HepG2 (cell line): ENCODE results near the gene FAM3A. TPM values are rescaled to one million over a fixed set of nuclear protein-coding genes. Genes with fewer than 3 reads are reported as not detected.

ENCODE experiments used
- ATAC-seq: fragments of 200-7000 bp; cut with Tn5 transposase; 3 replicates; pipeline ENCODE4 v1.9.1; 2020; ENCODE audit warnings: mild to moderate bottlenecking, moderate library complexity
- BruUV-seq: library from RNA; stranded (reverse); fragments of 400-500 nt; replicated peaks from 2 replicates; lab custom pipeline; 2021; lab: Mats Ljungman, UMichigan
- CTCF ChIA-PET: fragments of 300-600 bp; formaldehyde crosslinking; extraction: SDS; loops from one replicate; lab custom pipeline; 2021; ENCODE audit warnings: low total read pairs, inconsistent platforms, low intra/inter-chr PET ratio; lab: Yijun Ruan, JAX
- POLR2A ChIA-PET: fragments of 350-600 bp; sonication (Branson Sonifier 250); formaldehyde crosslinking; loops from one replicate; lab custom pipeline; 2020; ENCODE audit warnings: antibody characterized with exemption, inconsistent platforms; lab: Yijun Ruan, JAX
- DNase-seq: peaks from one replicate; pipeline ENCODE4 v3.0.0-alpha.2; 2015; ENCODE audit warnings: low spot score
- FAIRE-seq: peaks from 3 replicates; lab custom pipeline; 2011; peaks lifted over from hg19 to GRCh38; lab: Jason Lieb, UNC
- H2AFZ ChIP-seq: one replicate; pipeline ENCODE4 v1.6.1; 2011; ENCODE audit warnings: low read length, inconsistent platforms
- H3K27ac ChIP-seq: fragments of 300-600 bp; 3 replicates; pipeline ENCODE4 v1.8.0; 2011; ENCODE audit warnings: mixed run types, mild to moderate bottlenecking, mixed read lengths, low read length, inconsistent platforms; ENCODE audit not compliant: insufficient read depth; ENCODE audit errors: extremely low read length
- H3K27me3 ChIP-seq, 2 experiments: fragments of 200-600 bp in 1 of 2; 2 replicates in 1 of 2; 3 replicates in 1 of 2; pipeline versions ENCODE4 v1.6.0 to v1.8.0; 2011; ENCODE audit warnings: low read length in 2 of 2, mild to moderate bottlenecking in 2 of 2, moderate library complexity in 2 of 2, inconsistent platforms in 1 of 2; ENCODE audit not compliant: insufficient read depth in 2 of 2, control insufficient read depth in 1 of 2
- H3K36me3 ChIP-seq, 2 experiments: fragments of 200-600 bp in 1 of 2; replicated peaks in 1 of 2; 2 replicates in 1 of 2; 3 replicates in 1 of 2; pipeline versions ENCODE4 v1.5.1 to v1.8.0; 2011; ENCODE audit warnings: low read length in 2 of 2, inconsistent platforms in 1 of 2; ENCODE audit not compliant: insufficient read depth in 2 of 2, control insufficient read depth in 1 of 2
- H3K4me1 ChIP-seq: 2 replicates; pipeline ENCODE4 v1.5.1; 2012; ENCODE audit warnings: low read length, inconsistent platforms; ENCODE audit not compliant: insufficient read depth
- H3K4me2 ChIP-seq: 2 replicates; pipeline ENCODE4 v1.6.0; 2011; ENCODE audit warnings: low read depth, low read length, inconsistent platforms
- H3K4me3 ChIP-seq, 3 experiments: fragments of 200-600 bp in 1 of 3; sonication (generic), shearing (Covaris generic) in 1 of 3; replicated peaks in 1 of 3; 2 replicates each; pipeline ENCODE4 v1.5.1; 2011 to 2016; ENCODE audit warnings: low read length in 3 of 3, inconsistent platforms in 2 of 3, low read depth in 2 of 3, mild to moderate bottlenecking in 2 of 3, control low read depth in 1 of 3, mixed read lengths in 1 of 3; ENCODE audit not compliant: insufficient read depth in 1 of 3
- H3K79me2 ChIP-seq: one replicate; pipeline ENCODE4 v1.6.1; 2011; ENCODE audit warnings: low read length, inconsistent platforms; ENCODE audit not compliant: insufficient read depth
- H3K9ac ChIP-seq: 2 replicates; pipeline ENCODE4 v1.6.0; 2011; ENCODE audit warnings: mild to moderate bottlenecking, low read depth, low read length, inconsistent platforms; ENCODE audit not compliant: insufficient read depth
- H3K9me3 ChIP-seq: 2 replicates; pipeline ENCODE4 v1.5.1; 2012; ENCODE audit warnings: mild to moderate bottlenecking, low read length
- H4K20me1 ChIP-seq: 2 replicates; pipeline ENCODE4 v1.6.0; 2011; ENCODE audit warnings: inconsistent platforms, mild to moderate bottlenecking, low read length, moderate library complexity; ENCODE audit not compliant: insufficient read depth
- ATF4 ChIP-seq, 2 experiments: fragments of 450-650 bp in 1 of 2; sonication (generic) in 1 of 2; formaldehyde crosslinking; IDR thresholded peaks; 2 replicates each; pipeline versions ENCODE4 v1.5.0 to v1.8.0; 2020 to 2022; ENCODE audit warnings: mild to moderate bottlenecking in 1 of 2, missing genetic modification reagents in 1 of 2
- GRHL1 ChIP-seq: sonication (generic); formaldehyde crosslinking; conservative IDR thresholded peaks from 2 replicates; pipeline ENCODE4 v1.8.0; 2022; ENCODE audit warnings: missing genetic modification reagents
- SKIL ChIP-seq: sonication (generic); formaldehyde crosslinking; IDR thresholded peaks from 2 replicates; pipeline ENCODE4 v1.8.0; 2022; ENCODE audit warnings: missing genetic modification reagents, mild to moderate bottlenecking, moderate library complexity, borderline replicate concordance
- ZNF275 ChIP-seq: sonication (generic); formaldehyde crosslinking; IDR thresholded peaks from 2 replicates; pipeline ENCODE4 v1.8.0; 2022; ENCODE audit warnings: missing genetic modification reagents, mild to moderate bottlenecking, inconsistent platforms, borderline replicate concordance
- ZNF564 ChIP-seq: sonication (generic); formaldehyde crosslinking; IDR thresholded peaks from 2 replicates; pipeline ENCODE4 v1.8.1; 2023; ENCODE audit warnings: mild to moderate bottlenecking, missing genetic modification reagents
- WGBS: methylation state at CpG from one replicate; pipeline ENCODE4 v1.1.6; 2017; ENCODE audit warnings: low lambda C conversion rate; 5-methylcytosine and 5-hydroxymethylcytosine counted together
- in situ Hi-C: cut with HindIII; loops from 2 replicates; pipeline ENCODE4 v1.10.0; 2017; ENCODE audit warnings: low pct_unique_long_range_greater_than_20kb; ENCODE audit not compliant: extremely low pct_ligation_motif_present
- intact Hi-C: fragments of 100-400 bp; cut with micrococcal nuclease; formaldehyde crosslinking; loops from one replicate; pipeline ENCODE4 v1.10.0; 2022; ENCODE audit not compliant: unreplicated experiment
- polyA plus RNA-seq, 8 experiments: library from polyadenylated mRNA; depleted of rRNA in 3 of 8; stranded (reverse) in 7 of 8; unstranded in 1 of 8; fragments of >200 nt; fragmentation: Illumina TruSeq in 4 of 8; extraction: Trizol in 4 of 8; gene quantifications; 2 replicates each; pipeline versions ENCODE4 v1.2.1 to v1.2.3, GENCODE V29; 2011 to 2016; ENCODE audit warnings: low read depth in 4 of 8, missing spikeins in 1 of 8, mixed read lengths in 1 of 8; ENCODE audit not compliant: insufficient read depth in 1 of 8
- total RNA-seq, 5 experiments: library from RNA; depleted of rRNA; stranded (reverse); fragments of >200 nt; fragmentation: Illumina TruSeq; extraction: Trizol; gene quantifications; 2 replicates each; pipeline ENCODE4 v1.2.3, GENCODE V29; 2016; ENCODE audit warnings: low read depth in 1 of 5

Gene FAM3A
- total and polyA plus RNA-seq, 2 of the 13 experiments (the other 11 are each of a cell fraction or from before 2014, with no cell fraction given) = 11.2 to 22.7 TPM

GRCh38 chrX:154511761-154512160 lies 4.3 kb downstream of the FAM3A start (continued):
- TF ChIP-seq GRHL1 (CRISPR knock-in tag) = no peak
- TF ChIP-seq ATF4 (CRISPR knock-in tag; IDR thresholded peaks at IDR 0.05) = no peak
- TF ChIP-seq SKIL = no peak

GRCh38 chrX:154509455-154509854 lies 6.6 kb downstream of the FAM3A start:
- Histone ChIP-seq H3K79me2 (no peaks in the 10 kb centered on the region), H3K27me3 (no peaks in the 10 kb centered on the region), H3K4me1 (peaks cover 7% of the 10 kb centered on the region; the same call in 1 of the 2 replicates), H3K36me3 (no peaks in the 10 kb centered on the region), H3K9me3 (no peaks in the 10 kb centered on the region), H3K4me2 (no peak overlapping the region), H3K9ac (no peak overlapping the region), H4K20me1 (no peaks in the 10 kb centered on the region), H3K4me3 (no peak overlapping the region), H2AFZ (no peak overlapping the region), H3K27ac (no peak overlapping the region)
- DNase-seq (no peak), FAIRE-seq (no peak), ATAC-seq (no peak)
- no peak for TF ChIP-seq ZNF275
- TF ChIP-seq ZNF564 (CRISPR knock-in tag) = peak; percentile 95
- intact Hi-C loops (no loop called here), in situ Hi-C loops (no loop called here)
- WGBS = 100% methylated on average over 5 of the region's 5 CpGs
- POLR2A ChIA-PET = no interaction called here
- CTCF ChIA-PET = no interaction called here
- no TSS peak for BruUV-seq
